Suprapubic skin (tissue), 4 donors: Measurements from ENCODE around the gene ARL5C.

ENCODE experiments used
- POLR2A ChIP-seq, 2 donors: fragments of 450-650 bp; IDR thresholded peaks; one replicate each; pipeline ENCODE4 v1.6.1; 2017; ENCODE audit warnings: antibody characterized with exemption in 2 of 2, mild to moderate bottlenecking in 2 of 2, moderate library complexity in 2 of 2
- POLR2AphosphoS5 ChIP-seq, 3 donors: sonication (generic); formaldehyde crosslinking; IDR thresholded peaks; one replicate each; pipeline ENCODE4 v1.6.1; 2017; ENCODE audit warnings: antibody characterized with exemption in 3 of 3
- TF ChIP-seq, protein P1 (sequence below), 2 donors: fragments of 200-600 bp in 1 of 2; fragments of 450-650 bp in 1 of 2; sonication (generic) in 1 of 2; IDR thresholded peaks; one replicate each; pipeline ENCODE4 v1.5.1; 2016 to 2019; ENCODE audit warnings: antibody characterized with exemption in 2 of 2, mild to moderate bottlenecking in 1 of 2, moderate library complexity in 1 of 2

DNA sequence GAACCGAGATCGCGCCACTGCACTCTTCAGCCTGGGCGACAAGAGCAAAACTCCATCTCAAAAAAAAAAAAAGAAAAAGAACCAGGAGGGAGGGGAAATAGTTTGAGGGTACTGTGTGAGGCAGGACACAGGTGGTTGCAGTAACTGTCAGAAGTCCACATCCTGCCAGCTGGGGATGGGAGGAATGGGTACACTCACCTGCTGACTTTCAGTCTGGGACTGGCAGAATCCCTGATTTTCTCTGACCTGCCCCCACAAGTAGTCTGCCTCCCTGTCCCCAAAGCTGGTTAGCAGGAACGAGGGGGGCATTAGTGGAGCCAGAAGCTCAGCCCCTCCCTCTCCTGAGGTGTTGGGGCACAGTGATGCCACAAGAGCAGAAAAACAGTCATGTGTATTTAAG, 7.1 kb upstream of the ARL5C start:
- TF ChIP-seq, protein P1, sequence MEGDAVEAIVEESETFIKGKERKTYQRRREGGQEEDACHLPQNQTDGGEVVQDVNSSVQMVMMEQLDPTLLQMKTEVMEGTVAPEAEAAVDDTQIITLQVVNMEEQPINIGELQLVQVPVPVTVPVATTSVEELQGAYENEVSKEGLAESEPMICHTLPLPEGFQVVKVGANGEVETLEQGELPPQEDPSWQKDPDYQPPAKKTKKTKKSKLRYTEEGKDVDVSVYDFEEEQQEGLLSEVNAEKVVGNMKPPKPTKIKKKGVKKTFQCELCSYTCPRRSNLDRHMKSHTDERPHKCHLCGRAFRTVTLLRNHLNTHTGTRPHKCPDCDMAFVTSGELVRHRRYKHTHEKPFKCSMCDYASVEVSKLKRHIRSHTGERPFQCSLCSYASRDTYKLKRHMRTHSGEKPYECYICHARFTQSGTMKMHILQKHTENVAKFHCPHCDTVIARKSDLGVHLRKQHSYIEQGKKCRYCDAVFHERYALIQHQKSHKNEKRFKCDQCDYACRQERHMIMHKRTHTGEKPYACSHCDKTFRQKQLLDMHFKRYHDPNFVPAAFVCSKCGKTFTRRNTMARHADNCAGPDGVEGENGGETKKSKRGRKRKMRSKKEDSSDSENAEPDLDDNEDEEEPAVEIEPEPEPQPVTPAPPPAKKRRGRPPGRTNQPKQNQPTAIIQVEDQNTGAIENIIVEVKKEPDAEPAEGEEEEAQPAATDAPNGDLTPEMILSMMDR (IDR thresholded peaks at IDR 0.05), result no peak
- TF ChIP-seq POLR2AphosphoS5 (IDR thresholded peaks at IDR 0.05) (no peak), POLR2A (IDR thresholded peaks at IDR 0.05) (no peak)
